Measurements from ENCODE around the gene BCL11A.
A peak's percentile ranks its signal among the peaks of the same experiment; 100 is the strongest.

BCL11A gene

DNA sequence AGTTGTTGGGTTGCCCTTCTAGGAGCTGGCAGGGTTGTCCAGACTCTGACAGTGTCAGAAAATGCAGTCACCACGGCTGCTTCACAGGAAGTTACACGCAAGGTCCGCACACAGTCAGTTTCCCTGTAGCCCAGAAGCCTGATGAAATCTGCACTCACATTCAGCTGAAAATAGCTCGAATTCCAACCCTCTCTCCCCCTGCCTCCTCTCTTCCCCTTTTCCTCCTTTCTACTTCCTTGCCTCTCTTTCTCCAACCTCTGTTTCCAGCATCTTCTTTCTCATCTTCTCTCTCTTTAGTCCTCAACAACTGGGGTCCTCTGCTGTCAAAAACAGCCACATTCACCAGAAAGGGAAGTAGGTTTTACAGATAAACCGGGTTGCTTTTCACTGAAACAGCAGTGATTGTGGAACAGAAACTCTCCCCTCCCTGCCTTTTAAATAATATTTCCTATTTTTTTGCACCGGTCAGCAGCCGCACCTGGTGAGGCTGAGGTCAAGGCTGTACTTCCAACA is 69.3 kb downstream of the BCL11A start:
- peak; percentile 4 for DNase-seq (ENCODE audit: low read depth)

DNA sequence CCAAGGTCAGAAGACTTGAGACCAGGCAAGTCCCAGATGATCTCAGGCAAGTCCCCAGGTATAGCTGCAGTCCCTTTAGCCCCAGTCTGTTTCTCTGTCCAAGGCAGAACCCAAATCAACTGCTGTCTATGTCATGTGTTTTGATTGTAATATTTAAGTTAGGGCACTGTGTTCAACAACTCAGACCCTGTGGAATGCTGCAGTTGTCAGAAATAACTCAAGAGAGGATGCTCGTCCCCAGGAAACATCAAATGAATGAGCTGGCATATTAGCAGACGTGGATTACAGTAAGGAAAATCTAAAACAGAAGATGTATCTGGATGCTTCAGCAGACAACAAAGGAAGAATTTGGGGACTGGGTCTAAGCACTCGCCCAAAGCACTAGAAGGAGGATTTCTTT is 70.1 kb downstream of the BCL11A start:
- peak; percentile 20 for DNase-seq (ENCODE audit: low read depth)

DNA sequence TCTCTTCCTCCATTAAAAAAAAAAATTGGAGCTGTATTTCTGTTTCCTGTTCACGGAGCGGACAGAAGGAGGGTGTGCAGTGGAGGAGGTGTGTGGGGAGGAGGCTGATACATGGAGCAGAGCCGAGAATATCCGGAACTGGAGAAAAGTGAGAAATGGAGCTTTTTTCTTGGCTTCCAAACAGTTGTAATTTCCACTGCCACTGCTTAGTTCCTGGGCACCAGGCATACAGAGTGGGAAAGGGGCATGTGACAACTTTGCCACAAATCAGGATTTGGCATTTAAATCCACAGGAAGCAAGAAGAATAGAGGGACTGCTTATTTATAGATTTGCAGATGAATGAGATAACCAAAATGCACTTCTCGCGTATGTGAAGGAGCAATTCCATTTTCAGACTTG is 71.2 kb downstream of the BCL11A start:
- DNase-seq (ENCODE audit: low read depth) = no peak

DNA sequence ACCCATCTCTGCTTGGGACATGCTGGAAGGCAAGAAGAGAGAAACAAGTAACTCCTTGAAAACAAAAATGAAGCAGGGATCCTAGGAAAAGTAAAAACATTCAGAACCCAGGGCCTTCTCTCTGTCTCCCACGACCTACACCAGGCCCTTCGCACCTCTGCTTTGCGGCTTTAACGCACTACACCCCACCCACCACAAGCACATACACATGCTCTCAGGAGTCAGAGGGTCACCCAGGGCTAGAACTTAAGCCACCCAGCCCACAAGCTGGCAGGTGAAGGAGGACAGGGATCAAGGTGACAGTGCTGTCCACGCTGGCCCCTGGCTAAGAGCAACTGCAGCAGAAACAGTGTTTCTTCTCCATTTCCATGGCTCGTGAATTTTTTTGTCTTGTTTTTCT is 72.2 kb downstream of the BCL11A start:
- no peak for DNase-seq (ENCODE audit: low read depth)

DNA sequence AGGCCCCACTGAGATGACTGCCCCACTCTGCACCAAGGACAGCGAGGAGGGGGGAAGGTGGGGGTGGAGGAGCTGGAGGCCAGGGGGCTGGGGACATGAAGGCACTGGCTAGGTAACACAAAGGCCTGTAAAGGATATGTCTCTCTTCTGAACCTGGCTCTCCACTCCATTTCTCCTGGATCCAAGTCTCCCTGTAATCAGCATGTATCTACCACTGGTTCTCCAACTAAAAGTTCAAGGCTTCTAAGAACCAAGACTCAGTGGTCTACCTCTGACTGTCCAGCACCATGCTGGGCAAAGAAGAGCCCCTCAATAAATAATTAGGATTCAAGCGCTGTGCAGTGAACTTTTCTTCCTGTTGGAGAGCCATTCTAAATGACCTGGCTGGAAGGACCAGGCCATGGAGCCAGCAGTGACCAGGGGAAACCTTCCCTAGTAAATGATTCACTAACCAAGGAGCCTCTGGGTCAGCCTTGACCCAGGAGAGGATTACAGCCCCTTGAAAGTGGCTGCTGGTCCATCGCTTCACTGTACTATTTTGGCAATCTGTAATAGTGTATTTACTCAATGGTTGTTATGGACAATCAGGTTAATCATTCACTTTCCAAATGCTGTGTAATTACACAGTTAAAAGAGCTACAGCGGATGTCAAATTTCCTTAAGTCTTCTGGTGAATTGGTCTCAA is 73.2 kb downstream of the BCL11A start:
- DNase-seq (ENCODE audit: low read depth) = no peak

DNA sequence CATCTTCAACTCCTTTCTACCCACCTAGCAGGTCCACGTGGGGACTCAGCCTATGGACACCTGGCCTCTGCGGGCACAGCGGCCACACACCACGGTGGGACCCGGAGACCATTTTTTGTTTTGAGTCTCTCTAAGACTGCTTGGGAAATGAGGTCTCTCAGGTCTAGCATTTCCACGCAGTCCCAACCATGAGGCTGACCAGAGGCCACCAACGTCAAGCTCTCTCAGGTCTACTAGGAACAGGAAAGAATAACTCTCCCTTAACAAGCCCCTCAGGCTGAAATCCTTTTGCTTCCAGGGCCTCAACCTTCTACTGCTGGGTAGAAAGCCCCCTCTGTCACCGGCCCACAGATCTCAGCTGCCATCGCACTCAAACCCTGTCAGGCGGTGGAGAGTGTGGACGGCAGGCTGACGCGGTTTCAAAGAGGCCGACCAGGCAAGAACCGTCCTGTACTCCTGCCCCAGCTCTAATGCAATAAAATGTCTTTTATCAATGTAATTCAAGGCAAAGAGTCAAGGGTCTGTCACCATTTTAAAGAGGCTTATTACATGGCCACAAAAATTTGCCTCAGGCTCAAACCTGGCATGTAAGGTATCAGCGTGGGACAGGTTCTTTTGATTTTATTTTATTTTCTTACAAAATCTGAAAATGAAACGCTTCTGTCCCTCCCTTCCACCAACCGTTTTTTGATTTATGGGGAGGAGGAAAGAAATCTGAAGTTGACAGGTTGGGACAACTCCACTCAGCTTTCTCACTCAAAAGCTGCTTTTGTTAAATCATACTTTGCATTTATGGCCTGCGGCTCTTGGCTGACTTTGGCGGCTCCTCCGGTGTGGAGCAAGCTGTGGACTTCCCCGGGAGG is 74.0 kb downstream of the BCL11A start:
- DNase-seq (ENCODE audit: low read depth) = no peak

DNA sequence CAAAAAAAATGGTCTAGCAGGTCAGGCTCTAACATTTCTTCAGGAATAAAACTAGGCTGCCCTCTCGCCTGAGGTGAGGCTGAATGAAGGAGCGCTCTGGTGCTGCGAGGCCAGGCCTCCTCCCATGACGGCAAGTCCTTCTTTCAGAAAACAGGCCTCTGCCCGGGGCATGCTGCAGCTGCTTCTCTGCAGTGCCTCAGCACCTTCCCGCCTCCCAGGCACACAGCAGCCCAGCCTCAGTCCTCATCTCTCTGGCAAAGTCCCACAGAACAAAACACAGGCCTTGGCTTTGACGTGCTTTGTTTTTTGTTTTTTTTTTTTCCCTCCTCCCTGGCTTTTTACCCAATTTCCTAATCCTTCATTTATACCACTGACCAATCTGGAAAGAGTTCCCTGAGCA is 74.8 kb downstream of the BCL11A start:
- no peak for DNase-seq (ENCODE audit: low read depth)

DNA sequence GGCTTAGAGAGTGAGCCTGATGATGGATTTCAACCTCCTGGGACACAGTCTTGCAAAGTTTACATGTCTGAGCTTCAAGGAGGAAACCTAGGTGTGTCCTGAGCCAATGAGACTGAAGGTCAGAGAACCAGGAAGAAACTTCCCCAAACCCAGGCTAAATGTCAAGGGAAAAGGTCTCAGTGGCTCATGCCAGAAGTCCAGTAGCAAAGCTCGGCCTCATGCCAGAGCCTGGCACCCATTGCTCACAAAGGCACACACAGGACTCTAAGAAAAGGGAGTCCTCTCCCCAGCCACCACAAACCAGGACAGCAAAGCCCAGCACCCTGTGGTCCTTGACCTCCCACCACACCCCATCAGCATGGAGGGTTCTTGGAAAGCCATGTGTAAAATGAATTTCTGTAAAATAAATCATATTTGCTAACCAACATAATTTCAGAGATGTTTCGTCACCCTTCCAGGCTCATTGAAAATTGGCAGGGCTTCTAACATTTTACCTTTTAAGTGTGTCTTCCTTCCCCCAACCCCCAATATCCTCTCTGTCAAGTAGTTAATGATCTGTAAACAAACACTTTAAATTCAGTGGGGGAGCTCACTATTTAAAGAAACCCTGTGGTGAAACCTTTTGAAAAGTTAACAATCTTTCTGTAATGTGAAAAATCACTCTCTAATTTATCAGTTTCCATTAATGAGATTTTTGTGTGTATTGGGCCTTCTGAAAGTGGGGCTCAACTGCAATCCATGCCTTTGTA is 77.1 kb downstream of the BCL11A start:
- DNase-seq (ENCODE audit: low read depth) = no peak

DNA sequence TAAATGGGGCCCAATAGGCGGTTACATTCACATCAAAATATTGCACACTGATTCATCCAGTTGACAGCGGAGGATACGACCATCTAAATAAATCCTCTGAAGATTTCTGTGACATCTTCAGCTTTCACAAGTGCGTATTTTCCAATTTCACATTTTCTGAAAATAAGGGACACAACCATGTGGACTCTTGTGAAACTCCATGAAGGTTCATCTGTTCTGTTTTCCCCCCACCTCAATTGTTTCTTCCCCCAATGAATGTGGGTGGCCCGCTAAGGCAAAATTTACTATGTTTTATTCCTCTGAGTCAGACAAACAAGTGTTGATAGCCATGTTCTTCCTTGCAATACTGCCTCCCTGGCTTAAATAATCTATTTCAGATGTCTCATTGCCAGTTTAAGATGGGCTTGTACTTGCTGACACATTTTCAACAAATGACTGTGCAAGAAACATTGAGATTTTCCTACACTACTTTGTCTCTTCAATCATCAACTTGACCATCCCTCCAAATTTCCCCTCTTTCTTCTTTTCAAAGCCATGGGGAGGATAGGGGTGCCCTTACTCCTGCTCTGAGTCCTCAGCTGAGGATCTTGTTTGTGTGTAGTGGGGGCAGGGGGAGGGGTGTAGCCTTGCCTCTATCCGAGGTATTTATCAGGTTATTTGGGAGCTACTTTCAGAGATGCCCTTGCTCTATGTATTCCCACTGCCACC is 78.2 kb downstream of the BCL11A start:
- no peak for DNase-seq (ENCODE audit: low read depth)

DNA sequence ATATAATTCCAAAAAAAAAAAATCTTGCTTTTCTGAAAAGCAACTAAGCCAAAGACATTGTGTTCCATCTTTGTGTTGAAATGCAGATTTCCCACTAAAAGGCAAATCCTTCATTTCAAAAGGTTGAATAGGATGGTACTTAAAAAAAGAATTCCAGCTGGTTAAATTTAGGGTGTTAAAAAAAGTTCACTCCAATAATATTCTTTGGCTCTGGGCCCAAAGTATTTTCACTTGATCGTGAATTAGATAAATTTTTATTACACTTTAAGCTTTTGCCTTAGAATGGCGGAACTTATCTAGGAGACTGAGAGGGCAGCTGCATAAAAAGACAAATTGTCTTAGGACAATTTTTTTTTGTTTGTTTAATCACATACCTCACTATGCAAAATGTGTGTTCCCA is 79.2 kb downstream of the BCL11A start:
- DNase-seq (ENCODE audit: low read depth) = no peak

DNA sequence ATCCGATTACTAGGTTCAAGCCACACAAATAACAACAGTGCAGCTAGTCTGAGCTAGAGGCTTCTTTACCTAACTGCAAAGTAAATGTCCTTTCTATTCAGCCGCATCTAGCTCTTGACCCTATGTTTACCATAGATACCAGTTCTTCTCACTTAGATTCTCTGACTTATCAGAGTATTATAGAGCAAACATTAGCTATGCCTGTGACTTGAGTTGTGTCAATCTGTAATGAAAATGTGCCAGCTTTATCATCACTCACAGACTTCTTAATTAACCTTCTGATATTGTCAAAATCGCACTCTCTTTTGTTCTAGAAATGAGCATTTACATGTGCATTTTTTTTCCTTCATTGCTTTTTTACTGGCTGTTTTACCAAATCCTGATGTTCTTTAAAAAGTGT is 79.9 kb downstream of the BCL11A start:
- DNase-seq (ENCODE audit: low read depth) = no peak

DNA sequence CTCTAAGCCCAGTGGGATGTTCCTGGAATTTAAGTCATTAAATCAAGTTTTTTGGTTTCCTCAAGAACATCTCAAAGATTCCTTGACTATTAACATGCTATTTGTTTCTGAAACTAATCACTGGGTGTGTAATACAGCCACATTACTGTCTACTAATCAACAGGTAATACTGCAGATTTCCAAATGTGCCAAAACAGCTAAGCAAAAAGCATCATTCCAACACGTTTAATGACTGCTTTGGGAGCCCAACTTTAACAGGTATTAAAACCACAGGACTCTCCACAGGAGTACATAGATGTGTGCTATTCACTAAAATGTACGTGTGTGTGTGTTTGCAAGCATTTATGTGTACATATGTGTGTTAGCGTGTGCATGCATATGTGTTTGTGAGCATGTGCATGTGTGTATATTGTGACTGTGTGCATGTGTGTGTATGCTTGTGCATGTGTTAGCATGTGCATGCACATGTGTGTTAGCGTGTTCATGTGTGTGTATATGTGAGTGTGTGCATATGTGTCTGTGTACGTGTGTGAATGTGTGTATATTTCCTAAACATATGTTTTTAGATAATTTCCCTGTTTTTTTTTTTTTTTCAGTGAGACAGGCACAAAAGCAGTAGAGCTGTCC is 80.7 kb downstream of the BCL11A start:
- no peak for DNase-seq (ENCODE audit: low read depth)

DNA sequence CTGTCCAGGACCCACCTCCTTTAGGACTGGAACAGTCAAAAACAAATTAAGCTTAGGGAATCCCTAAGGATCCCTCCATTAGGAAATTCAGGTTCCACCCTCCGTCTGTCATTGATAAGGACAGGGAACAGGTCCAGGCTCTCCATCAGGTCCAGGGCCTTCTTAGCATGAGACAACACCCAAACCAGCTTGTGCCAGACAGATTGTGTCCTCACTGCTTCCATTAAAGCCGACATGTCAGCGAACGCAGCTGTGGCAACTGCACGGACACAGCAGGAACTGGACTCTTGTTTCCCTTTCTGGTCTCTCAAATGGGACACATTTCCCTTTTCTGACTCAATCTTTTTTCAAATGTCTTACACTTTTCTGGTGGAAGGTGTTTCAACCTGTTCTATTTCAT is 81.4 kb downstream of the BCL11A start:
- no peak for DNase-seq (ENCODE audit: low read depth)

DNA sequence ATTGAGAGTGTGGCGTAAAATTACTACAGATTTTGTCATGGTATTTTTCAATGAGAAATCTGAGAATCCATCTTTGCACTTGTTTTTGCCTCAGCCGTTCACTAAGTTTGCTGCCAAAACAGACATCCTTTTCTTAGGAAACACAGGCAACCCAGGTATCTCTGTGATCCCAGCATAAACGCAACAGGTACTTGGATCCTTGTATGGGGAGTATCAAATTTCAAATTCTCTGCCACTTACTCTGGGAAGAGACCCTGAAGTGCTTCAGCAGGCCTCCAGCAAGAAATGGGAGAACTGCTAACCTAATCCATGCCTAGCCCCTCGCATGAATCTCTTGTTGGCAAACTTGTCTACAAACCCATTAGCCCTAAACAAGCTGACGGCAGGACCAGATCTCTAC is 83.1 kb downstream of the BCL11A start:
- no peak for DNase-seq (ENCODE audit: low read depth)

DNA sequence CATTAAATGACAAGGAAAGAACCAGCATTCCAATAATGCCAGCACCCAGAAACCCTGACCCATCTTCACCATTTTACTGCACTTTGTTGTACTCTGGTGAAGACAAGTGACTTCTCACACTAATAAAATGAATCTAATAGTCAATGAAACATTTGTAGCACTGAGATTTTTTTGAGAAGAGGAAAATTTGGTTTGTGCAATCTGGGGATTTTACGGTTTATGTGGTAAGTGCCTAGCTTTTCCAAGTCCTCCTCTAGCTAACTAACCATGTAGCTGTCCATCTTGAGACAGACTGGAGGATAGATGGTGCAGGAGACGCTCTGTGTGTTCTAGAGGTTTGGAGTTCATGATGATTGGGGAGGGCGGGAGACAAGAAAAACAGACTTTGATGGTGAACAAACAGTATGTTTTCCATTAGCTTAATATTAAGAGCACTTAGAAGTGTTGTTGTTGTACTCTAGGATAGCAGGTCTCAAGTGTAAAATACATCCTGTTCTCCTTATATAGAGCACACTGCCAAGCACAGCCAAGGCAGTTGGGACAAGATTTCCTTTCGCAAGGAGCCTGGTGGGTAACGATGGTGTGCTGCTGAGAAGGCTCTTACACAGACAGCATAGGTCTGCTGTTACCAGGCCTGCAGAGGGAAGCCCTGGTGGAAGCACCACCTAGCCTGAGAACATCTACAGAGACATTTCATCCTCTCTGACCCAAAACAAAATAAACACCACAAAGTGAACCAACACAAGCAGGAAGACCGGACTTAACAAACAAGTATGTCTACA is 83.7 kb downstream of the BCL11A start:
- no peak for DNase-seq (ENCODE audit: low read depth)

DNA sequence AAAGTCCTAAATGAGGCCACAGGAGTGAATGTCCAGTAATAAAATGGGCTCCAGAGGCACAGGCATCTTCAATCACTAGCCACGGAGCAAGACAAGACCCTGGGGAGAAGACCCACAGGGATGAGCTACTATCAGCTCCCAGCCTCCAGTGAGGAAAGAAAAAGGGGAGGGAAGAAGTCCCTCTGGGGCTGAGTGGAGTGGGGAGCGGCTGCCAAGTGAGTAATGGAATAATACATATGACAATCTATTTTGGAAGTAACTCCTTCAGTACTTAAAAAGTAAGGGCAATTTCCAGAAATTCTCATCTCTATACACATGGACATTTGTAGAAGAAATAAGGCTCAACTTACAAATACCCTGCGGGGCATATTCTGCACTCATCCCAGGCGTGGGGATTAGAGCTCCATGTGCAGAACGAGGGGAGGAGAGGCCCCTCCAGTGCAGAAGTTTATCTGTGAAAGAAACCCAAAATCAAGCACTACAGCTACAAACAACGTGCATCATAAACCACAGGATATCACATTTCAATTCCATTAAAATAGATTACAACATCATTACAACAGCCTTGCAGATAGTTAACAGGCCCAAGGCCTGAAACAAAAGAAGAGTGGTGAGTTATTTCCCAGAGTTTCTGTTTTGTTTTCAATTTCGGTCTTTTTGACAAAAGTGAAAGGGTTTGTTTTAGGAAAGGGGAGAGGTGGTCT is 84.9 kb downstream of the BCL11A start:
- peak; percentile 33 for DNase-seq (ENCODE audit: low read depth)

DNA sequence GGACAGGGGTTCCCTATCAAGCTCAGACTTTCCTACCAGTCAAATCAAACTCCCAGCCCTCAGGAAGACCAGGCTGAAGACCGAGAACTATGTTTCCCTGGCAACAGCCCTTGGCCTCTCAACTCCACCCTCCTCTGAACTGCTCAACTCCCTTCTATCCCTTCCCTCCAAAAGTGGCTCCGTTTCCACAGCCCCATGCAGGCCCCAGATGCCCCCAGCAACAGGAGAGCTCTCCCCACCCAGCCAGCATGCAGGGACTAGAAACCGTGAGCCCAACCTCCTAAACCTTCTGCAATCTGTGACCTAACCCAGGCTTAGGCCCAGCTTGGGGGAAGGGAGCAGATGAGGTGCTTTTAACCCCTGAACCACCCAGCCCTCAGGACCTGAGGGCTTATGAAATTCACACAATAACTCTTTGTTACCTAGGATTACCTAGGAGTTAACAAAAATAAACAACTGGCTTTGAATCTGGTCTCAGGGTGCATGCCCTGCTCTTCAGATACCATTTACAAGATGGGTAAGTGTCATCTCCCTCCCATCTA is 87.2 kb downstream of the BCL11A start:
- DNase-seq (ENCODE audit: low read depth) = no peak

DNA sequence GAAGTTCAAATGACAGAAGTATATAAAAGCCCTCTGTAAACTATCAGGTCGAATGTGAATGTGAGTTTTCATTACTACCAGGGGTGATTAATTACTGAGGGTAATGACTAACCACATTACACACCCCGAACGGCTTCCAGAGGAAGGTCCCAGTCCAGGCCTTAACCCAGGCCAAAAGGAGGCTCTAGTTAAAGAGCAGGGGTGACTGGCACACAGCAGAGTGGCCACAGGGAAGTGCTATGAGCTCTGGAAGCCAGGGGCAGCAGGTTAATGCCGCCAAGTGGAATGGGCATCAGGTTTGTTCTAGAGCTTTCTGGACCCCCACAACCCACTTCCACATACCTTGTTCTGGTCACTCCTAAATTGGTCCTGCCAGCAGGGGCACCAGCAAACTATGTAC is 87.7 kb downstream of the BCL11A start:
- DNase-seq (ENCODE audit: low read depth) = no peak

DNA sequence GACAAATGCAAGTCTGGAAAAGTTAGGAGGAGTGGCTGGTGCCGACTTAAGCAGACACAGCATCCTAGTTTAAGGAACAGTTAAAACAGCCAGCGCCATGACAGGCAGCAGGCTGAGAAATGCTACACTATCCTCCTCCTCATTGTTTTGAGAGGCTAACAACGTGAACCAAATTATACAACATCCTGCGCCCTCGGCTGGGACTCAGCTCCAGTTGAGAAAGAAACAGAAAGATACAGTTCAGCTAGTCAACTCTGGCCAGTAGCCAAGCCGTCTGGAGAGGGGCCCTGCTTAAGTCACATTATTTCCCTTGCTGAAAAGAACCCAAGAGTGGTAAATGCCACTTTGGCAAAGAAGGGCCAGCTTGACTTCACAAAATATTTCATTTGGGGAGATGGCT is 90.2 kb downstream of the BCL11A start:
- DNase-seq (ENCODE audit: low read depth) = peak; percentile 9
